GM12891 (cell line): ENCODE data around the gene PDGFRB.

Source experiments
- DNase-seq: peaks from one replicate; pipeline ENCODE4 v3.0.0; 2011; ENCODE audit warnings: low spot score; ENCODE audit not compliant: insufficient read length
- FAIRE-seq: peaks from 2 replicates; lab custom pipeline; 2011; peaks lifted over from hg19 to GRCh38; lab: Jason Lieb, UNC
- PAX5 ChIP-seq: IDR thresholded peaks from 2 replicates; pipeline ENCODE4 v1.6.1; 2011; ENCODE audit warnings: low read length, moderate library complexity, mild to moderate bottlenecking; ENCODE audit not compliant: insufficient read depth, severe bottlenecking
- POLR2A ChIP-seq: IDR thresholded peaks from 2 replicates; pipeline ENCODE4 v1.6.1; 2011; ENCODE audit warnings: low read depth, low read length, control low read depth
- POLR2AphosphoS5 ChIP-seq: IDR thresholded peaks from 2 replicates; pipeline ENCODE4 v1.6.1; 2011; ENCODE audit warnings: low read depth, low read length, control low read depth
- POU2F2 ChIP-seq: IDR thresholded peaks from 2 replicates; pipeline ENCODE4 v1.6.1; 2011; ENCODE audit warnings: low read depth, mild to moderate bottlenecking, control low read depth, low read length, moderate library complexity
- SPI1 ChIP-seq: IDR thresholded peaks from 2 replicates; pipeline ENCODE4 v1.6.1; 2011; ENCODE audit warnings: low read depth, low read length, control low read depth
- TAF1 ChIP-seq: IDR thresholded peaks from 2 replicates; pipeline ENCODE4 v1.6.1; 2011; ENCODE audit warnings: low read depth, low read length, control low read depth

Gene PDGFRB

GRCh38 chr5:150190987-150191386 is 35.3 kb upstream of the PDGFRB start:
- TF ChIP-seq POLR2A (no peak), PAX5 (no peak), TAF1 (no peak), SPI1 (no peak)
- DNase-seq = no peak
- FAIRE-seq = no peak

- TF ChIP-seq TAF1 (no peak), POLR2AphosphoS5 (no peak)
- no peak for DNase-seq
- FAIRE-seq = no peak
These were observed 34.9 kb upstream of the PDGFRB start for GRCh38 chr5:150190503-150190979.

- FAIRE-seq (no peak), DNase-seq (no peak)
- no peak for TF ChIP-seq PAX5
- TF ChIP-seq POLR2A = no peak
- no peak for TF ChIP-seq POLR2AphosphoS5
- TF ChIP-seq TAF1 = no peak
- no peak for TF ChIP-seq SPI1
- TF ChIP-seq POU2F2 = no peak
These were observed 34.3 kb upstream of the PDGFRB start, which contains the start of gene SLC6A7 for GRCh38 chr5:150189728-150190502. SLC6A7 (plus strand) TSS chr5:150190062; CDS start chr5:150190328, 266 bp downstream.

GRCh38 chr5:150189326-150189725 is 33.7 kb upstream of the PDGFRB start:
- no peak for FAIRE-seq
- DNase-seq = no peak
- no peak for TF ChIP-seq POU2F2
- TF ChIP-seq SPI1 = no peak
- no peak for TF ChIP-seq PAX5
- TF ChIP-seq POLR2AphosphoS5 = no peak
- TF ChIP-seq TAF1 = no peak
- no peak for TF ChIP-seq POLR2A

- no peak for TF ChIP-seq POLR2A
- TF ChIP-seq PAX5 = no peak
- no peak for TF ChIP-seq SPI1
- TF ChIP-seq POLR2AphosphoS5 = no peak
- TF ChIP-seq TAF1 = no peak
- TF ChIP-seq POU2F2 = no peak
- FAIRE-seq (no peak), DNase-seq (no peak)
These were observed 32.6 kb upstream of the PDGFRB start for GRCh38 chr5:150188146-150188842.

- no peak for FAIRE-seq
- DNase-seq = no peak
- TF ChIP-seq PAX5 (no peak), POLR2A (no peak), POU2F2 (no peak), TAF1 (no peak), POLR2AphosphoS5 (no peak), SPI1 (no peak)
These were observed 31.3 kb upstream of the PDGFRB start for GRCh38 chr5:150186897-150187296.

GRCh38 chr5:150186137-150186536 is 30.5 kb upstream of the PDGFRB start:
- FAIRE-seq = no peak
- TF ChIP-seq POU2F2 (no peak), SPI1 (no peak), TAF1 (no peak), POLR2AphosphoS5 (no peak), PAX5 (no peak), POLR2A (no peak)
- no peak for DNase-seq

GRCh38 chr5:150184990-150185912 is 29.6 kb upstream of the PDGFRB start:
- FAIRE-seq (no peak), DNase-seq (no peak)
- no peak for TF ChIP-seq SPI1
- TF ChIP-seq TAF1 = no peak
- TF ChIP-seq PAX5 = no peak
- TF ChIP-seq POU2F2 = no peak
- TF ChIP-seq POLR2AphosphoS5 = no peak
- no peak for TF ChIP-seq POLR2A

GRCh38 chr5:150184006-150184405 is 28.4 kb upstream of the PDGFRB start:
- TF ChIP-seq PAX5 (no peak), SPI1 (no peak), POLR2AphosphoS5 (no peak), TAF1 (no peak), POU2F2 (no peak), POLR2A (no peak)
- FAIRE-seq (no peak), DNase-seq (no peak)
